GM12801 (cell line): ENCODE data around the gene CNN3.

Source experiments
- CTCF ChIP-seq: IDR thresholded peaks from one replicate; pipeline ENCODE4 v1.5.1; 2011; ENCODE audit warnings: control low read depth; ENCODE audit not compliant: insufficient read length; ENCODE audit errors: extremely low read depth

The CNN3 gene

GRCh38 chr1:94856868-94857267, 70.0 kb downstream of the CNN3 start:
- no peak for TF ChIP-seq CTCF

GRCh38 chr1:94856004-94856403, 70.9 kb downstream of the CNN3 start:
- no peak for TF ChIP-seq CTCF

- no peak for TF ChIP-seq CTCF
Measured at GRCh38 chr1:94855307-94855700, 71.6 kb downstream of the CNN3 start.

DNA sequence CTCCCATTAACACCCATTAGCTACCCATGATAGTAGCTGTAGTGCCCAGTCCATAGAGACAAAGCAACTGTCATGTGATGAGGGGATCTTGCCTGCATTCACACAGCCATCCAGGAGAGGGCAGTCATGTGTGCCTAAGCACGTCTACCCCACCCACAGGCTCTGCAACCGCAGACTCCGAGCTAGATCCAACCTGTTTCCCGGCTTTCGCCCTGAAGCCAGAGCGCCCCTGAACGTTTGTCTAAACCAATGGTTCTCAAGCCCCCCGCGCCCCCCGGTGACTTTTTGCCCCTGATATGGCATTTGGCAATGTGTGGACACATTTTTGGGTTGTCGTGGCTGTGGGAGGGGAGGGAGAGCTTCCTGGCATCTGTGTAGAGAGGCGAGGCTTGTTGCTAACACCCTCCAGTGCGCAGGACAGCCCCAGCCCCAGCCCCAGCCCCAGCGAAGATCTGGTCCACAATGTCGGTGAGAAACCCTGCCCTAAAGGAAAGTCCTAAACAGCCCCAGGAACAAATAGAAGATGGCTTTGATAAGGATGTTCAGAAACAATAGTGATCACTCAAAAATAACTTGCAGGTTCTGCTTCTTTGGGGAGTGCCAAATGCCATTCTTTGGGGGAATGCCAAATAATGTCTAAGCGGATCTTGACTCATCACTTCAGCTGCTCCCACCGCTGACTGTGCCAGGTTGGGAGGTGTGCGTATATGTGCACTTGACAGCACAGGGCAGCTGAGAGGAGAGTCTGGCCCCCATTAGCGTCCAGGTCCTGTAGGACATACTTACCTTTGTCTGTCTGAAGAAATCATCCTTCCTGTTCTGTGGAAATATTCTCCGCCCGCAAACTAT, 72.2 kb downstream of the CNN3 start:
- peak; percentile 27 for TF ChIP-seq CTCF

GRCh38 chr1:94852788-94853187, 74.1 kb downstream of the CNN3 start:
- no peak for TF ChIP-seq CTCF

DNA sequence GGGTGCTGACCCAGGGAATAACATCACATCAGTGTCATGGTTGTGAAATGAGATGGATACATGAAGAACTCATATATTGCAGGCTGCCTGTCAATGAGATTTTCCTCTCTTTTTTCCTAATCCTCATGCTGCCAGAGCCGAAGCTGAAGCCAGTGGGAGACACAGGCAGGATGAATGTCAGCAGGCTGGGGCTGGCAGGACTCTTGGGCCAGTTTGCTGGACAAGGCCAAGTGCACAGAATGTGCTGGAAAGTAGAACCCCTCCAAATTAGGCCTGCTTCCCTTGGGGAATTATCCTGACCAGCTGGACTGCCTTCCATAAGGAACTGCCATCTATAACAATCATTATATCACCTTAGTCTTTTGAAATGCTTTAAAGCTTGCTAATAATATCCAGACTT, 75.3 kb downstream of the CNN3 start:
- TF ChIP-seq CTCF: no peak
